HG03039 (cell line): ENCODE data around the gene ARL5B.
"Not testable (repeated sequence)": the region's sequence is repeated elsewhere in the genome, so short reads cannot be mapped to it uniquely, and the experiment has no call there.

Experiments used
- ATAC-seq: cut with Tn5 transposase; IDR thresholded peaks from one replicate; pipeline ENCODE4 v1.9.1; 2021; ENCODE audit warnings: mild to moderate bottlenecking, moderate library complexity; ENCODE audit not compliant: unreplicated experiment

ARL5B gene, protein sequence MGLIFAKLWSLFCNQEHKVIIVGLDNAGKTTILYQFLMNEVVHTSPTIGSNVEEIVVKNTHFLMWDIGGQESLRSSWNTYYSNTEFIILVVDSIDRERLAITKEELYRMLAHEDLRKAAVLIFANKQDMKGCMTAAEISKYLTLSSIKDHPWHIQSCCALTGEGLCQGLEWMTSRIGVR

DNA sequence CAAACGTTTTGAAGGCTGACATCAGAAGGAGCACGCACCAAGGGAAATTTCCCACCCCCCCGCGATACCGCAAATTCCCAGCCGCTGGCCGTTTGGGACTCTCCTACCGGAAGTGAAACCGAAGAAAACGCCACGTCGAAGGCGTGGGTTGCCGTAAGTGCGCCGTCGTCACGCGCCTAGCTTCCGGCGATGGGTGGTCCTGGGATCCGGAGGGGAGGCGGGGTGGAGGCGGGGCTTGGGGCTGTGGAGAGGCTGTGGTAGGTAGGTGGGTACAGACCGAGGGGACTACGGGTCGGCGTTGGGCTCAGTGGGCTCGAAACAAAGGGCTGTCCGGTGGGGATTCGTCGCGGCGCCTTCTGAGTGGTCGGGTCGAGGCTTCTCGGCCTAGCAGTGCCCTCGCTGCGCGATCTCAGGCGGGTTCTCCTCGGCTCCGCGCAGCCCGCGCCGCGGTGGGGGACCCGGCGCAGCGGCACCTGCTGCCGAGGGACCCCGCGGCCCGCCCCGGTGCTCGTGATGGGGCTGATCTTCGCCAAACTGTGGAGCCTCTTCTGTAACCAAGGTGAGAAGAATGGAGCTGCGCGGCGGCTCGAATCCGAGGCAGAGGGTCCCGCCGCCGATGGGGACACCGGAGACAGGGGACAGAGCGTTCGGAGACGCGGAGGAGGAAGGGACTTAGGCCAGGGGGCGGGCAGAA is at the start of gene ARL5B:
ARL5B (plus strand) TSS at position 307 of the 694 bp plus-strand sequence; CDS start at position 514, 207 bp downstream.
- ATAC-seq = peak; percentile 88

- ATAC-seq = no peak
These were observed 48.7 kb upstream of the ARL5B start for GRCh38 chr10:18610517-18610916.

DNA sequence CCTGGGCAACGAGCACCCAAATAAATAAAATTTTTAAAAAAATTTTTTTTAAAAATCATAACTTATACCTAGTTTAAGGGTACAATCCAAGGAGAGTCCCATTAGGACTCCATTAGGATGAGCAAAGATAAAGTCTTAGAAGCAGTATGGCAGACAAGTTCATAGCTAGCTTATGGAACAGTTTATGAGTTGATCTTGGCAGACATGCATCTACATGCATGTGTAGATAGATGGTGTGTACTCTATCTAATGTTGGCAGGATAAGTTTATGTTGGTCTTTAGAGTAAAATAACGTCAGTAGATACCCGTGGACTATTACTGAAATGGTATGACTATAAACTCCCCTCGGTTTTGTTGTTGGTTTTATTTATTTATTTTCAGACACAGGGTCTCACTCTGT is 48.1 kb upstream of the ARL5B start:
- ATAC-seq = no peak

GRCh38 chr10:18615618-18616017 is 43.6 kb upstream of the ARL5B start:
- no peak for ATAC-seq

- no peak for ATAC-seq
These were observed 42.9 kb upstream of the ARL5B start for GRCh38 chr10:18616337-18616736.

DNA sequence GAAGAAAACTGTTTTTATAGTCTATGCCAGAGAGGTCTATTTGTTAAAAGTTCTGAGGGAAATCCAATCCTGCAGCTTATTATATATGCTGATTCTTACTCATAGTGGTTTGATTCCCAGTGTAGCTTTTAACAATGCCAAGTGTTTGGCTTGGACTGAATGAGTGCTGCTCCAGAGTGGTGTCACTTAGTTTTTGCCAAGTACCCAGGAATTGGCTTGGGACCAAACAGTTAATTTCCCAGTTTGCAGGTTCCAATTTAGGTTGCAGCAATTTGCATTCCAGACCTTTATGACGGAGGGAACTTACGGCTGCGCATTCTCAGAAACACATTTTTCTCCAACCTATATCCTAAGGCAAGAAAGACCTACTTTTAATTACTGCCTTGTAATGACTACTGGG is 40.2 kb upstream of the ARL5B start:
- no peak for ATAC-seq

GRCh38 chr10:18620856-18621255 is 38.4 kb upstream of the ARL5B start:
- ATAC-seq = no peak

GRCh38 chr10:18623671-18624070 is 35.6 kb upstream of the ARL5B start:
- not testable (repeated sequence) for ATAC-seq

DNA sequence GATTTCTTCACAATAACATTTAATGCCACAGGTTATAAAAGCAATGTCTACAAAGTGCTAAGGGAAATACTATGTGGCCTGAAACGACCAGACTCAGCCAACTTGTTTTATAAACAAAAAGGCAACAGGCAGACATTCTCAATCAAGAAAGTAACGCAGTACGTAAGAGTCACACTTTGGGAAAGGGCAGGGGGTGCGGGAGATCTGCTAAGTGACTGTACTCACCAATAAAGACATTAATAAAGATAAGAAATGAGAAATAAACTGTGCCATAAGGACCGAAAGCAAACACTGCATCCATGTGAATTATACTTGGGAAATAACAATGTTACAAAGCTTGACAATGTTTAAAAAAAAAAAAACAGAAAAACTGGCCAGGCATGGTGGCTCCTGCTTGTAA is 33.3 kb upstream of the ARL5B start:
- ATAC-seq = no peak

DNA sequence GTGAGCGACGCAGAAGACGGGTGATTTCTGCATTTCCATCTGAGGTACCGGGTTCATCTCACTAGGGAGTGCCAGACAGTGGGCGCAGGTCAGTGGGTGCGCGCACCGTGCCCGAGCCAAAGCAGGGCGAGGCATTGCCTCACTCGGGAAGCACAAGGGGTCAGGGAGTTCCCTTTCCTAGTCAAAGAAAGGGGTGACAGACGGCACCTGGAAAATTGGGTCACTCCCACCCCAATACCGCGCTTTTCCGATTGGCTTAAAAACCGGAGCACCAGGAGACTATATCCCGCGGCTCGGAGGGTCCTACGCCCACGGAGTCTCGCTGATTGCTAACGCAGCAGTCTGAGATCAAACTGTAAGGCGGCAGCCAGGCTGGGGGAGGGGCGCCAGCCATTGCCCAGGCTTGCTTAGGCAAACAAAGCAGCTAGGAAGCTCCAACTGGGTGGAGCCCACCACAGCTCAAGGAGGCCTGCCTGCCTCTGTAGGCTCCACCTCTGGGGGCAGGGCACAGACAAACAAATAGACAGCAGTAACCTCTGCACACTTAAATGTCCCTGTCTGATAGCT is 31.7 kb upstream of the ARL5B start:
- ATAC-seq = not testable (repeated sequence)

GRCh38 chr10:18632500-18632899 is 26.7 kb upstream of the ARL5B start:
- not testable (repeated sequence) for ATAC-seq

GRCh38 chr10:18635995-18636394 is 23.2 kb upstream of the ARL5B start:
- no peak for ATAC-seq

GRCh38 chr10:18637400-18637799 is 21.8 kb upstream of the ARL5B start:
- not testable (repeated sequence) for ATAC-seq

GRCh38 chr10:18639719-18640118 is 19.5 kb upstream of the ARL5B start:
- not testable (repeated sequence) for ATAC-seq

DNA sequence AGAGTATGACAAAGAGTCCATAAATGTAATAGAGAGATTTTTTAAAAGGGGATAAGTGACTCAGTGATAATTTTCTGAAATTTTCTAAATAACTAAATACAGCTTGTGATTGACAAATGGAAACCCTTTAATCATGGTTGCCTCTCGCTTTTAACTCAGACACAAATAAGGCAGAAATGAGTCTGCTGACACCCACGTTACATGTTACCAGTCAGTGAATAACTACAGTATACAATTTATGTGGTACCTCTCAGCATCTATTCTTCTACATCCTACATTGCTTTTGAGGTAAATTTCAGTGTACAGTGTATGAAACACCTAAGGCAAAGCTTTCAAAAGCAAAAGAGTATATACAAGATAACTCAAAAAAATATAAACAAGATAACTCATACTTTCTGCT is 12.1 kb upstream of the ARL5B start:
- no peak for ATAC-seq

DNA sequence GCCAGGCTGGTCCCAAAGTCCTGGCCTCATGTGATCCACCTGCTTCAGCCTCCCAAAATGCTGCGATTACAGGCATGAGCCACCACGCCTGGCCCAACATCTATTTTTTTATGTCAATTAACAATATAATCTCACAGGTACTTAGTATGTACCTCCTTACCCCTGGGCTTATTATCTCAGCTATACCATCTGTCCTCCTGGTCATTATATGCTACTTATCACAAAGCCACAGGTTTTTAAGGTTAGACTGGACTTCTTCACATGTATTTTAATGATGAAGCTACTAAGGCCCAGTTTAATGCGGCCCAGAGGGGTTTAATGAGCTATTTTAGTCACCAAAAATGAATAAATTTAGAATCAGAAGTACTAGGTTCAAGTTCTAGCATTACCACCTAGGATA is 11.3 kb upstream of the ARL5B start:
- no peak for ATAC-seq

DNA sequence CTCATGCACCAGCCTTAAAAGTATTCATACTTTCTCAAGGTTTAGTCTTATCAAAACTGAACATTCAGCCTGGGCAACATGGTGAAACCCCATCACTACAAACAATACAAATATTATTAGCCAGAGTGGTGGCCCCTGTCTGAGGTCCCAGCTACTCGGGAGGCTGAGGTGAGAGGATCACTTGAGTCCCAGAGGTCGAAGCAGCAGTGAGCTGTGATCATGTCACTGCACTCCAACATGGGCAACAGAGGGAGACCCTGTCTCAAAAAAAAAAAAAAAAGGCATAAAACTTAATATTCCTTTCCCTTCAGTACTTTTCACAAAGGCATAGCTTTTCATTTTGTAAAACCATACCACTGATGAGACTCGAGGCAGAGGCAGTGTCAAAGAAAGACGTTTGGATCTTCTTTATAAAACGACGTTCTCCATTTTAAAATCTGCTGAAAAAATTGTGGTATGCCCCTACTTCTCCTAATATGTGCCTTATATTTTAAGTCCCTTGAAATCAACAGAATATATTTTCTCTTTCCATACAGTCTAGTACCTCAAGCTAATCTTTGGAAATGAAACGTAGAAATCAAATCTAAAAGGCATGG is 9.8 kb upstream of the ARL5B start:
- no peak for ATAC-seq

DNA sequence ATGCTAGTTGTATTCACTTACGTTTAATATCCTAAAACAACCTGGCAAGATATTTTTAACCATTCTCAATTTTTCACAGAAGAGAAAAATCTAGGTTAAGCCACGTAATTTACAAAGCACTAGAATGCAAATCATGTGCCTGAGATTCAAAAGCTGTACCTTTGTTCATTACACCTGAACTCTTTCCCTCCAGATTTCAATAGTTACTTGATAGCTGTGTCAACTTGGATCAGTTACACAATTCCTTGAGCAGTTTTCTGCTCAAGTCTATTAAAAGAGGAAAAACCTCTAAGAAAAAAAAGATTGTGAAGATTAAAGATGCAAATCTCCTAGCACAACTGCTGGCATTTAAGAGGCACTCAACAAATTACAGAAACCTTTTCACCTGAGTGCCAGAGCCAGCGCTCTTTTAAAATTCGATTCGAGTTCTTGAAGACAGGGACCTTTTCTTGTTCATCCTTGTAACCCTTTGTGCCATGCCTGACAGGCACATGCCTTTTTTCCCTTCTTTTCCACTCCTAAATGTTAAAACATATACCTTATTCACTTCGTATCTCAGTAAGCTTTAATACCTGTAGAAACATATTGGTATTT is 8.7 kb upstream of the ARL5B start:
- no peak for ATAC-seq

DNA sequence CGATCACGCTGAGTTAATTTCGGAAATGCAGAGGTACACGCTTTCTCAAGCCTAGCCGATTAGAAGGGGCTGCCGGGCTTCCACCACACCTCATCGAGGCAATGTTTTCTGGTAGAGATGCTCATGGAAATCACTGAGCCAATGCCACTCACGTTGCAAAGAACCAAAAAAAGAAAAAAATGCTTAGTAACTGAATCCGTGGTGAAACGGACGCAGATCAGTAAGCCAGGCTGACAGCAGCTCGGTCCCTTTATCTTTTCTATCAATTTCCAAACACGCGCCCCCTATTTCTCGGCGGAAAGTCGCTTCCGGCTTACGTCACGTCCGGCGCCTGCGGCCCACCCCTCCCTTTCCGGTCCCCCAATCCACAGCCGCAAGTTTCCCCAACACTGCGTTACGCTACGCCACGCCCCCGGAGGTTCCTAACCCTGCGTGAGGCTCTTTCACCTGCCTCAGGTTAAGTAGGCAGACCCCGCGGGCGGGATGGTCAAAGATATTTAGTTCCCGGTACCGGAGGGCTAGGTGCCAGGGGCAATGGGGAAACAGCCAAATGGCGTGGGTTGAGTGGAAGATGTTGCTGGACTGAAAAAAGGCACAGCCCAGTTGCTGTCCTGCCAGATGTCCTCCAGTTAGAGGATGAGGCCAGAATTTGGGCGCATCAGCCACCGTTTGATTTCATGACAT is 7.8 kb upstream of the ARL5B start, which contains the start of gene NSUN6:
NSUN6 (minus strand) TSS at position 264 of the 684 bp plus-strand sequence. CDS start 384 bp downstream, outside the sequence.
- peak; percentile 97 for ATAC-seq

GRCh38 chr10:18653112-18653511 is 6.1 kb upstream of the ARL5B start:
- ATAC-seq = no peak

DNA sequence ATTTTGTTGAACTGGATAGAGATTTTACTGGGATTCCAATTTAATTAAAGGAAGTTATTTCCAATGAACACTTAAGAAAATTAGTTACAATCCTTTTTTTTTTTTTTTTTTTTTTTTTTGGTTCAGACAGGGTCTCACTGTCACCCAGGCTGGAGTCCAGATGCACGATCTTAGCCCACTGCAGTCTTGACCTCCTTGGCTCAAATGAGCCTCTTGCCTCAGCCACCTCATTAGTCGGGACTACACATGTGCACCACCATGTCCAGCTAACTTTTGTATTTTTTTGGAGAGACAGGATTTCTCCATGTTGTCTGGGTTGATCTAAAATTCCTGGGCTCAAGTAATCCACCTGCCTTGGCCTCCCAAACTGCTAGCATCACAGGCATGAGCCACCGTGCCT is 2.5 kb upstream of the ARL5B start:
- no peak for ATAC-seq
